Trophoblast cell (in vitro differentiated cells and primary cell): ENCODE results near the gene SSR3.

Experiments
- DNase-seq, 2 donors: peaks; one replicate each; pipeline ENCODE4 v3.0.0-alpha.2; 2016
- H2AFZ ChIP-seq: 2 replicates; pipeline ENCODE4 v1.6.1; 2013; ENCODE audit warnings: low read length, moderate library complexity, mild to moderate bottlenecking; ENCODE audit not compliant: insufficient read depth, poor library complexity
- H2AK5ac ChIP-seq: 2 replicates; pipeline ENCODE4 v1.6.1; 2013; ENCODE audit warnings: mild to moderate bottlenecking, low read length
- H2BK120ac ChIP-seq: 2 replicates; pipeline ENCODE4 v1.6.1; 2013; ENCODE audit warnings: low read length, mild to moderate bottlenecking, moderate library complexity; ENCODE audit not compliant: insufficient read depth, poor library complexity
- H2BK12ac ChIP-seq: 2 replicates; pipeline ENCODE4 v1.6.1; 2013; ENCODE audit warnings: mild to moderate bottlenecking, low read length, moderate library complexity
- H2BK5ac ChIP-seq: 2 replicates; pipeline ENCODE4 v1.6.1; 2013; ENCODE audit warnings: low read length, low read depth, moderate library complexity, mild to moderate bottlenecking; ENCODE audit not compliant: poor library complexity
- H3K14ac ChIP-seq: 2 replicates; pipeline ENCODE4 v1.6.1; 2013; ENCODE audit warnings: mild to moderate bottlenecking, low read length
- H3K18ac ChIP-seq: 2 replicates; pipeline ENCODE4 v1.6.1; 2013; ENCODE audit warnings: mild to moderate bottlenecking, low read length
- H3K23ac ChIP-seq: 2 replicates; pipeline ENCODE4 v1.6.1; 2013; ENCODE audit warnings: low read length
- H3K27ac ChIP-seq: 2 replicates; pipeline ENCODE4 v1.5.1; 2013; ENCODE audit warnings: low read depth, mild to moderate bottlenecking, inconsistent platforms, low read length, moderate library complexity
- H3K27me3 ChIP-seq: 2 replicates; pipeline ENCODE4 v1.6.1; 2013; ENCODE audit warnings: inconsistent platforms, mild to moderate bottlenecking, low read length, moderate library complexity; ENCODE audit not compliant: insufficient read depth
- H3K36me3 ChIP-seq, 2 experiments: 1 replicate in 1 of 2; 2 replicates in 1 of 2; pipeline ENCODE4 v1.6.1; 2013; ENCODE audit warnings: low read length in 2 of 2, mild to moderate bottlenecking in 2 of 2, moderate library complexity in 1 of 2; ENCODE audit not compliant: insufficient read depth in 2 of 2, control insufficient read depth in 1 of 2
- H3K4ac ChIP-seq: 2 replicates; pipeline ENCODE4 v1.6.1; 2013; ENCODE audit warnings: low read depth, mild to moderate bottlenecking, low read length, moderate library complexity
- H3K4me1 ChIP-seq, 2 experiments: 1 replicate in 1 of 2; 2 replicates in 1 of 2; pipeline ENCODE4 v1.6.1; 2013; ENCODE audit warnings: low read length in 2 of 2, mild to moderate bottlenecking in 2 of 2, moderate library complexity in 1 of 2; ENCODE audit not compliant: insufficient read depth in 2 of 2, control insufficient read depth in 1 of 2
- H3K4me2 ChIP-seq: 2 replicates; pipeline ENCODE4 v1.6.1; 2013; ENCODE audit warnings: inconsistent platforms, mild to moderate bottlenecking, low read length, moderate library complexity
- H3K4me3 ChIP-seq: 2 replicates; pipeline ENCODE4 v1.5.1; 2013; ENCODE audit warnings: mild to moderate bottlenecking, low read depth, low read length, inconsistent platforms
- H3K79me1 ChIP-seq: one replicate; pipeline ENCODE4 v1.6.1; 2013; ENCODE audit warnings: low read length
- H3K79me2 ChIP-seq: 2 replicates; pipeline ENCODE4 v1.6.1; 2013; ENCODE audit warnings: low read length, mild to moderate bottlenecking; ENCODE audit not compliant: control insufficient read depth, insufficient read depth, poor library complexity
- H3K9ac ChIP-seq: 2 replicates; pipeline ENCODE4 v1.6.1; 2013; ENCODE audit warnings: mild to moderate bottlenecking, low read length
- H3K9me3 ChIP-seq: 2 replicates; pipeline ENCODE4 v1.6.1; 2013; ENCODE audit warnings: low read depth, mild to moderate bottlenecking, control low read depth, inconsistent platforms, low read length; ENCODE audit not compliant: insufficient read depth
- H4K12ac ChIP-seq: 2 replicates; pipeline ENCODE4 v1.6.1; 2013; ENCODE audit warnings: low read depth, mild to moderate bottlenecking, low read length, moderate library complexity
- H4K8ac ChIP-seq: 2 replicates; pipeline ENCODE4 v1.6.1; 2013; ENCODE audit warnings: low read depth, mild to moderate bottlenecking, low read length, moderate library complexity
- H4K91ac ChIP-seq: one replicate; pipeline ENCODE4 v1.6.1; 2013; ENCODE audit warnings: low read depth, mild to moderate bottlenecking, low read length, moderate library complexity
- WGBS: extraction: QIAGEN DNeasy Blood & Tissue Kit; methylation state at CpG from one replicate; pipeline ENCODE4 v1.1.7; 2013; ENCODE audit warnings: missing lambda C conversion rate; ENCODE audit not compliant: insufficient read length, insufficient coverage; ENCODE audit errors: extremely low coverage; 5-methylcytosine and 5-hydroxymethylcytosine counted together

The SSR3 gene

GRCh38 chr3:156547637-156548036 is 7.3 kb downstream of the SSR3 start:
- no peak overlapping the region for H2AFZ ChIP-seq
- peaks cover 2% of the 10 kb centered on the region for H3K79me1 ChIP-seq
- no peak for DNase-seq
- H3K4ac ChIP-seq = no peak overlapping the region
- H2BK120ac ChIP-seq = no peak overlapping the region
- no peak overlapping the region for H3K23ac ChIP-seq
- H4K8ac ChIP-seq = no peak overlapping the region
- H3K9me3 ChIP-seq = no peaks in the 10 kb centered on the region
- H2BK5ac ChIP-seq = no peak overlapping the region
- H3K36me3 ChIP-seq = peaks cover 7 to 21% of the 10 kb centered on the region in 2 experiments
- peaks cover 2 to 3% of the 10 kb centered on the region in 2 experiments for H3K4me1 ChIP-seq
- H3K4me2 ChIP-seq = no peak overlapping the region
- no peak overlapping the region for H2AK5ac ChIP-seq
- H3K14ac ChIP-seq = no peak overlapping the region
- H4K12ac ChIP-seq = no peak overlapping the region
- H3K27me3 ChIP-seq = no peaks in the 10 kb centered on the region
- H2BK12ac ChIP-seq = no peak overlapping the region
- no peak overlapping the region for H3K27ac ChIP-seq
- H4K91ac ChIP-seq = no peak overlapping the region
- peaks cover 4% of the 10 kb centered on the region for H3K79me2 ChIP-seq
- no peak overlapping the region for H3K4me3 ChIP-seq
- no peak overlapping the region for H3K9ac ChIP-seq
- WGBS = no CpG with 5 or more reads among the region's 2 CpGs
- H3K18ac ChIP-seq = no peak overlapping the region

- no peaks in the 10 kb centered on the region for H3K79me2 ChIP-seq
- H3K9me3 ChIP-seq = no peaks in the 10 kb centered on the region
- H2AFZ ChIP-seq = no peak overlapping the region
- no peak overlapping the region for H2AK5ac ChIP-seq
- H3K4me2 ChIP-seq = no peak overlapping the region
- H2BK5ac ChIP-seq = no peak overlapping the region
- H3K9ac ChIP-seq = no peak overlapping the region
- no peaks in the 10 kb centered on the region for H3K79me1 ChIP-seq
- no CpG with 5 or more reads among the region's 2 CpGs for WGBS
- H3K4me3 ChIP-seq = no peak overlapping the region
- H3K36me3 ChIP-seq = peaks cover 10 to 24% of the 10 kb centered on the region in 2 experiments
- H3K27ac ChIP-seq = no peak overlapping the region
- no peaks in the 10 kb centered on the region for H3K4me1 ChIP-seq
- no peaks in the 10 kb centered on the region for H3K27me3 ChIP-seq
- H4K91ac ChIP-seq = no peak overlapping the region
- no peak overlapping the region for H3K23ac ChIP-seq
- no peak for DNase-seq
- H2BK120ac ChIP-seq = no peak overlapping the region
- no peak overlapping the region for H3K14ac ChIP-seq
- H4K12ac ChIP-seq = no peak overlapping the region
- H3K18ac ChIP-seq = no peak overlapping the region
- no peak overlapping the region for H4K8ac ChIP-seq
- H3K4ac ChIP-seq = no peak overlapping the region
- H2BK12ac ChIP-seq = no peak overlapping the region
Measured at GRCh38 chr3:156543043-156543555, 11.8 kb downstream of the SSR3 start.

- no peaks in the 10 kb centered on the region for H3K79me1 ChIP-seq
- no peaks in the 10 kb centered on the region for H3K9me3 ChIP-seq
- H3K23ac ChIP-seq = no peak overlapping the region
- H3K18ac ChIP-seq = no peak overlapping the region
- H2BK120ac ChIP-seq = no peak overlapping the region
- H2BK12ac ChIP-seq = no peak overlapping the region
- no peak for DNase-seq
- H4K91ac ChIP-seq = no peak overlapping the region
- no peaks in the 10 kb centered on the region for H3K27me3 ChIP-seq
- H3K9ac ChIP-seq = no peak overlapping the region
- H2AK5ac ChIP-seq = no peak overlapping the region
- no peak overlapping the region for H3K4me2 ChIP-seq
- H3K4me1 ChIP-seq = no peaks in the 10 kb centered on the region
- peaks cover 10 to 24% of the 10 kb centered on the region in 2 experiments for H3K36me3 ChIP-seq
- H2AFZ ChIP-seq = no peak overlapping the region
- H4K8ac ChIP-seq = no peak overlapping the region
- no peak overlapping the region for H3K27ac ChIP-seq
- H4K12ac ChIP-seq = no peak overlapping the region
- WGBS = no CpG with 5 or more reads among the region's 5 CpGs
- no peak overlapping the region for H3K4ac ChIP-seq
- H3K4me3 ChIP-seq = no peak overlapping the region
- no peak overlapping the region for H3K14ac ChIP-seq
- H3K79me2 ChIP-seq = no peaks in the 10 kb centered on the region
- H2BK5ac ChIP-seq = no peak overlapping the region
Measured at GRCh38 chr3:156542101-156543042, 12.5 kb downstream of the SSR3 start.

- Histone ChIP-seq H3K18ac (no peak overlapping the region), H3K23ac (no peak overlapping the region), H2AK5ac (no peak overlapping the region), H3K27ac (no peak overlapping the region), H2BK12ac (no peak overlapping the region), H4K91ac (no peak overlapping the region), H3K14ac (no peak overlapping the region), H4K12ac (no peak overlapping the region), H3K36me3 (peaks cover 8 to 17% of the 10 kb centered on the region in 2 experiments), H2AFZ (no peak overlapping the region), H3K4me3 (no peak overlapping the region), H3K9me3 (no peaks in the 10 kb centered on the region), H3K4me1 (peaks cover 3 to 5% of the 10 kb centered on the region in 2 experiments), H2BK120ac (no peak overlapping the region), H3K79me2 (no peaks in the 10 kb centered on the region), H3K27me3 (no peaks in the 10 kb centered on the region), H2BK5ac (no peak overlapping the region), H3K4me2 (no peak overlapping the region), H3K9ac (no peak overlapping the region), H4K8ac (no peak overlapping the region), H3K4ac (no peak overlapping the region), H3K79me1 (no peaks in the 10 kb centered on the region)
- WGBS = no CpG with 5 or more reads among the region's 1 CpG
- no peak for DNase-seq
Measured at GRCh38 chr3:156539802-156540201, 15.1 kb downstream of the SSR3 start.
